ENCODE results near the gene TNC.

DNA sequence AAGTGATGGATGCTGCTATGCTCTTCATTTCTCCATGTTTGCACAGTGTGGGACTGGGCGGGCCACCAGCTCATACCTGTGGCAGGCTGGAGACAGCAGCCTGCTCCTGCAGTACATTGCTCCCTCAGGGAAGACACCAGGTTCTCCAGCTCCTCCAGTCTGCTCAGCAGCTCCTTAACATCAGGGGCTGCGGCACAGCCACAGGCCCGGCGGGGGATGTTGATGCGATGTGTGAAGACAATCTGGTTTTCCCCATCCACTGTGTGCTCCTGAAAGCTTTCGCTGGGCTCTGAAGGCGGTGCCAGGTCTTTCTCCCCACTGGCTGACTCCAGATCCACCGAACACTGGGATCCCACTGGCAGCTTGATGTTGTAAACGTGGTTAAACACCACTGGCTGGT, 27.5 kb downstream of the TNC start:
- no peak for TF ChIP-seq EZH2 (IDR thresholded peaks at IDR 0.05; ENCODE audit: borderline replicate concordance, insufficient read depth, low read depth, low read length, poor library complexity, severe bottlenecking)
- no peak for TF ChIP-seq CTCF (IDR thresholded peaks at IDR 0.05)

All from B cell (primary cell).